UCSD-AML1 (cell line): ENCODE data around the gene CHST13.
A peak's percentile ranks its signal among the peaks of the same experiment; 100 is the strongest.

ENCODE experiments used
- DNase-seq: peaks from one replicate; lab custom pipeline; 2025; ENCODE audit not compliant: unreplicated experiment; lab: John Stamatoyannopoulos, UW

The CHST13 gene

DNA sequence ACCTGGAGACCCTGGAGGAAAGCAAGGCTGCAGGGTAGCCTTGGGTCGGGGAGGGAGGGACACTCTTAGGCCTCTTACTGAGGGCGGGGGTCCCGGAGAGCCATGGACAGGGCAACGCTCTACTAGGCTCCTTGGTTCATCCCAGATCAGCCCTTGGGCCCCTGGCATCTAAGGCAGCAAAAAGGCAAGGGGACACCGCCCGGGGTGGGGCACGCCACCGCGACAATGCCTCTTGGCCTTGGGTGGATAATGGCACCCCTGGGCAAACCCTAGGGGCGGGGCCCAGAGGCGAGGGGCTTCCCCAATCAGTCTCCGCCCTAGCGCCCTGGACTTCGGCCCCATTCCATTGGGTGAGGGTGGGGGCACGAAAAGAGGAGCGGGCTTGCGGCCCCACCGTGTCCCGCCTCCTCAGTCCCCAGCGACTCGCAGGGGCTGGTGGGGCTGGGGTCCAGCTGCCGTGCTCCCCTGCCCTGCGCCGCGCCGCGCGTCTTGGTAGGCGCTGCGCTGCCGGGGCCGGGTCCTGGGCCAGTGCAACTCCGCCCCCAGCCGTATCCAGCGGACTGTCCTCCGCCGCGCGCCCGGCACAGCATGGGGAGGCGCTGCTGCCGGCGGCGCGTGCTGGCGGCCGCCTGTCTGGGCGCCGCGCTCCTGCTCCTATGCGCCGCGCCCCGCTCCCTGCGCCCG is at the start of gene CHST13:
CHST13 (plus strand) TSS at position 411 of the 684 bp plus-strand sequence; CDS start at position 589, 178 bp downstream.
- DNase-seq = peak; percentile 35

GRCh38 chr3:126474498-126475412 is 49.2 kb upstream of the CHST13 start:
- peak; percentile 52 for DNase-seq

GRCh38 chr3:126475413-126476114 is 48.4 kb upstream of the CHST13 start, which contains the start of gene ZXDC:
Gene ZXDC, minus strand, starts transcription at chr3:126475891. Its CDS starts 26 bp downstream, at chr3:126475865.
- DNase-seq = peak; percentile 97

- no peak for DNase-seq
These were observed 47.5 kb upstream of the CHST13 start for GRCh38 chr3:126476166-126477060.

GRCh38 chr3:126477061-126477380 is 46.9 kb upstream of the CHST13 start:
- DNase-seq = no peak

- DNase-seq = no peak
These were observed 45.2 kb upstream of the CHST13 start for GRCh38 chr3:126478581-126479310.

DNA sequence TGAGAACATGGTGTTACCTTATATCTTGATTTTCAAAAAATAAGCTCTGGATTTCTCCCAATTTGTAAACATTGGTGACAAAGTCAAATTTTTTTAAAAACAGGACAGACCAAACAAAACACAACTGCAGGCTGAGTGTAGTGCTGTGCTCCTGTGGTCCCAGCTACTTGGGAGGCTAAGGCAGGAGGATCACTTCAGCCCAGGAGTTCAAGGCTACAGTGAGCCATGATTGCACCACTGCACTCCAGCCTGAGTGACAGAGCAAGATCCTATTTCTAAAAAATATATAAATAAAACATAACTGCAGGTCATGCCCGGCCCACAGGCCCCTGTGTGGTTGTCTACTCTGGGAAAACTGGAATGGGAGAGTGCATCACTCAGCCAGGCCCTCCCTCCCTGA is 44.3 kb upstream of the CHST13 start:
- no peak for DNase-seq

DNA sequence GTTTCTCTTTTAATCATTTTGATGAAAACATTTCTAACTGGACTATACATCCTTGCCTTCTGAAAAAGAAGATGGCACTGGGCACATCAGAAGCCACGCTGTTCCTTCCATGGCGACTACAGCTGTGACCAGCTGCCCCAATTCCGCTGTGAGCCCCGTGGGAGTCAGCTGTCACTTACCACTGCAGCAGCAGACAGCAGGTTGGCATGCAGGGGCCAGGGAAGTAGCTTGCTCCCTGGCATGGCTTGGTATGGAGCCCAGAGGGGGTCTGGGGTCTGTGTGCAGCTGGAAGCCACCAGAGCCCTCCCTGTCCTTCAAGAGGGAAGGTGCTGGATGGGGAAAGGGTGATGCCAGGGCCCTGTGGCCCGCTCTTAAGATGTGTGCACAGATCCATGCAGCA is 43.7 kb upstream of the CHST13 start:
- no peak for DNase-seq

DNA sequence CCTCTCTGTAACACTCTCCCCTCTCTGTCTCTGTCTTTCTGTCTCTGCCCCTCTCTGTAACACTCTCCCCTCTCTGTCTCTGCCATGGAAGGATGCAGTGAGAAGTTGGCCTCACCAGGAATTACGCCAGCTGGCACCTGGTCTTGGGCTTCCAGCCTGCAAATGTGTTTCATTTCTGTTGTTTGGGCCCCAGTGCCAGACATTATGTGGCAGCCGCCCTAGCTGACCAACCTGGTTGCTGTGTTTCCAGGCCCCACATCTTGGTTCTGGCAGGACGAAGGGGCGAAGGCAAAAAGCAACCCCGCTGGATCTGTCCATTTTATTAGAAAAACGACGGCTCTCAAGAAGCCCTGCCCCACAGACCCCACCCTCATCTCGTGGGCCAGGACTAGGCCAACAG is 43.1 kb upstream of the CHST13 start:
- no peak for DNase-seq

- DNase-seq = no peak
These were observed 42.0 kb upstream of the CHST13 start for GRCh38 chr3:126481808-126482502.

- no peak for DNase-seq
These were observed 41.3 kb upstream of the CHST13 start for GRCh38 chr3:126482503-126483255.

- DNase-seq = no peak
These were observed 40.6 kb upstream of the CHST13 start for GRCh38 chr3:126483321-126483761.

- no peak for DNase-seq
These were observed 39.8 kb upstream of the CHST13 start for GRCh38 chr3:126484148-126484547.

- DNase-seq = no peak
These were observed 39.3 kb upstream of the CHST13 start for GRCh38 chr3:126484662-126485061.

GRCh38 chr3:126485176-126485897 is 38.6 kb upstream of the CHST13 start:
- no peak for DNase-seq

DNA sequence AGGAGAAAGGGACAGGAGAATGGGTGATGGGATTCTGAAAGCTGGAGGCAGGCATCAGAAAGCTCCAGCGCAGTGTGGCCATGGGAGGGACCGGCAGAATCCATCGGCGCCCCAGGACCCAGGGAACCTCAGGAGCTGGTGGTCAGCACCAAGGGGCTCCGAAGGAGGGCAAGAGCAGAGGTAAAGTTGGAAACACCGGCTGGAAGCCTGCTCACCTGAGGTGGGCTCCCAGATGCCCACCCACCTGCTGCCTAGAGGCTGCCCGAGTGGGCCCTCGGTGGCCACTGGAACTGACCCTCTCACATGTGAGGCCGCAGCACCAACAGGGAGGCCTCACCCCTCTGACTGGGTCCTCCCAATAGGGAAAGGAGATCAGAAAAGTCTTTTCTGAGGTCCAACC is 38.0 kb upstream of the CHST13 start:
- DNase-seq = no peak

DNA sequence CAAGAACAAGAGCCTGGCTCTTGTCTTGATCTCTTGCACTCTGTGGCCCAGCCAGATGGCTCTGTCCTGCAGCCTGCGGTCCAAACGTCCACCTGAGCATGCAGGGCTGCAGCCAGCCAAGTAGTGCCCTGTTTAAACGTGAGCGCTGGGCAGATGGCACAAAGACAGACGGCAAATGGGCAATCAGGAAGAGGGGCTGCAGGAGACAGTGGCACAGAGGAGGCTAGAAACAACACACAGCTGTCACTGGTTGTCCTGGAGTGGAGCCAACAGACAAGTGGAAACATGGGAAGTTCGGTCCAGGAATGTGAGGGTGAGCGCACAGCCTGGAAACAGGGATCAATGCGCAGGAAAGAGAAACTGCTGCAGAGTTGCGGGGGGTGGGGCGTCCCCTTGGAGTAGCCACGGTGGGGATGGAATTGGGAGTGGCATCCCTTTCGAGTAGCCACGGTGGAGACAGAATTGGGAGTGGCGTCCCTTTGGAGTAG is 37.6 kb upstream of the CHST13 start:
- no peak for DNase-seq
